Activated naive CD4-positive, alpha-beta T cell treated with anti-CD3 and anti-CD28 coated beads, Interleukin-2, amount 10 ng/mL, durations not matched to agents 7 days and 5 days (primary cell): ENCODE data around the gene AUH.

Source experiments
- CTCF ChIA-PET: fragments of 350-600 bp; sonication (Branson Sonifier 250); formaldehyde crosslinking; loops from one replicate; lab custom pipeline; 2021; ENCODE audit warnings: antibody characterized with exemption; lab: Charles Lee
- DNase-seq: peaks from one replicate; pipeline ENCODE4 v3.0.0-alpha.2; 2020
- H3K27ac Mint-ChIP-seq: one replicate; pipeline ENCODE4 v1.8.0; 2021; ENCODE audit warnings: mild to moderate bottlenecking, moderate library complexity, mixed read lengths
- H3K27me3 Mint-ChIP-seq: one replicate; pipeline ENCODE4 v1.8.0; 2021; ENCODE audit warnings: mild to moderate bottlenecking, mixed read lengths
- H3K36me3 Mint-ChIP-seq: one replicate; pipeline ENCODE4 v1.8.0; 2021; ENCODE audit warnings: mixed read lengths
- H3K4me1 Mint-ChIP-seq: one replicate; pipeline ENCODE4 v1.8.0; 2021; ENCODE audit warnings: mixed read lengths
- H3K4me3 Mint-ChIP-seq: one replicate; pipeline ENCODE4 v1.8.0; 2021; ENCODE audit warnings: mild to moderate bottlenecking, moderate library complexity, mixed read lengths
- H3K9me3 Mint-ChIP-seq: one replicate; pipeline ENCODE4 v1.8.0; 2021; ENCODE audit warnings: mixed read lengths

The AUH gene

GRCh38 chr9:91361291-91362050 lies at the start of gene AUH:
AUH (minus strand) TSS chr9:91361918; CDS start chr9:91361889, 29 bp downstream.
- peak within 1 kb of the TSS; percentile 88 for H3K4me3 Mint-ChIP-seq
- peak; percentile 88 for DNase-seq
- peak within 1 kb of the TSS; percentile 95 for H3K27ac Mint-ChIP-seq
- CTCF ChIA-PET, result interaction anchor here (0.8 to 1.2 kb wide), 4 partner anchors 35 to 272 kb away, joined by 3 to 4 read pairs (median 4); no protein-coding TSS in a partner anchor
- peaks cover 44% of the 10 kb centered on the region for H3K4me1 Mint-ChIP-seq
- peaks cover 4% of the 10 kb centered on the region for H3K9me3 Mint-ChIP-seq
- peaks cover 14% of the 10 kb centered on the region for H3K36me3 Mint-ChIP-seq
- peaks cover 4% of the 10 kb centered on the region for H3K27me3 Mint-ChIP-seq

GRCh38 chr9:91411096-91411771 lies 49.5 kb upstream of the AUH start:
- Mint-ChIP-seq H3K36me3 (peaks cover 47% of the 10 kb centered on the region), H3K4me1 (peaks cover 38% of the 10 kb centered on the region), H3K4me3 (no peak overlapping the region), H3K27me3 (no peaks in the 10 kb centered on the region), H3K9me3 (no peaks in the 10 kb centered on the region), H3K27ac (no peak overlapping the region)
- no peak for DNase-seq
- CTCF ChIA-PET, result interaction anchor here (0.5 to 1.5 kb wide), 4 partner anchors 10 to 261 kb away, joined by 3 to 4 read pairs (median 3); no protein-coding TSS in a partner anchor

DNA sequence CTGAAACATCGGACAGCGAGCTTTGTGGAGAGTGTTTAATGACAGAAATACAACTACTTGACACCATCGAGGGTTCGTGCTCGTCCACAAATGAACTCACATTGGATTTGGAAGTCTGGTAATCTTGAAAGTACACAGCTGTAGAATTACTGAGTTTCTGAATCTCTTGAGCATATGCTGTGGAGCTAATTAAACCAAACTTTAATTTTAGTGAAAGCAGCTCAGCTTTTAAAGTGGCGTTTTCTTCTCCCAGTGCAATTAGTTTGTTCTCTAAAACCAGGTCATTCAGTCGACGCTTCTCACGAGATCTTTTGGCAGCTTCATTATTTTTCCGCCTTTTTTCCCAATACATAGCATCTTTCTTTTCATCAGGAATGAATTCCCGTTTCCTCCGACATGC lies 48.4 kb upstream of the AUH start:
- Mint-ChIP-seq H3K9me3 (no peaks in the 10 kb centered on the region), H3K27me3 (no peaks in the 10 kb centered on the region), H3K4me3 (no peak overlapping the region), H3K36me3 (peaks cover 48% of the 10 kb centered on the region), H3K4me1 (peaks cover 29% of the 10 kb centered on the region), H3K27ac (no peak overlapping the region)
- no peak for DNase-seq
- CTCF ChIA-PET, result interaction anchor here (0.6 kb wide), 1 partner anchor 247 kb away, joined by 3 read pairs; no protein-coding TSS in a partner anchor

GRCh38 chr9:91408475-91408874 lies 46.8 kb upstream of the AUH start:
- Mint-ChIP-seq H3K27ac (no peak overlapping the region), H3K9me3 (no peaks in the 10 kb centered on the region), H3K4me3 (no peak overlapping the region), H3K36me3 (peaks cover 45% of the 10 kb centered on the region), H3K27me3 (peaks cover 5% of the 10 kb centered on the region), H3K4me1 (peaks cover 30% of the 10 kb centered on the region)
- DNase-seq, result no peak
- CTCF ChIA-PET, result no interaction called here

- H3K4me1 Mint-ChIP-seq, result peaks cover 30% of the 10 kb centered on the region
- H3K9me3 Mint-ChIP-seq, result no peaks in the 10 kb centered on the region
- CTCF ChIA-PET, result interaction anchor here (0.6 kb wide), 1 partner anchor 9 kb away, joined by 3 read pairs; no protein-coding TSS in a partner anchor
- H3K27ac Mint-ChIP-seq, result no peak overlapping the region
- H3K36me3 Mint-ChIP-seq, result peaks cover 42% of the 10 kb centered on the region
- H3K4me3 Mint-ChIP-seq, result no peak overlapping the region
- H3K27me3 Mint-ChIP-seq, result peaks cover 11% of the 10 kb centered on the region
- DNase-seq, result no peak
Observed at GRCh38 chr9:91407580-91408318, 46.0 kb upstream of the AUH start.

- no peak for DNase-seq
- peaks cover 34% of the 10 kb centered on the region for H3K36me3 Mint-ChIP-seq
- no peak overlapping the region for H3K4me3 Mint-ChIP-seq
- no peaks in the 10 kb centered on the region for H3K9me3 Mint-ChIP-seq
- H3K4me1 Mint-ChIP-seq, result peaks cover 14% of the 10 kb centered on the region
- no peak overlapping the region for H3K27ac Mint-ChIP-seq
- peaks cover 20% of the 10 kb centered on the region for H3K27me3 Mint-ChIP-seq
- CTCF ChIA-PET, result no interaction called here
Observed at GRCh38 chr9:91405343-91406077, 43.8 kb upstream of the AUH start.

GRCh38 chr9:91403665-91404543 lies 42.2 kb upstream of the AUH start:
- CTCF ChIA-PET, result no interaction called here
- no peaks in the 10 kb centered on the region for H3K9me3 Mint-ChIP-seq

GRCh38 chr9:91398926-91399325 lies 37.2 kb upstream of the AUH start:
- H3K27ac Mint-ChIP-seq, result no peak overlapping the region
- H3K4me3 Mint-ChIP-seq, result no peak overlapping the region
- no peaks in the 10 kb centered on the region for H3K36me3 Mint-ChIP-seq
- H3K4me1 Mint-ChIP-seq, result peaks cover 28% of the 10 kb centered on the region
- H3K9me3 Mint-ChIP-seq, result no peaks in the 10 kb centered on the region
- CTCF ChIA-PET, result interaction anchor here (0.6 kb wide), 1 partner anchor 9 kb away, joined by 3 read pairs; no protein-coding TSS in a partner anchor
- peaks cover 25% of the 10 kb centered on the region for H3K27me3 Mint-ChIP-seq
- DNase-seq, result no peak

More at GRCh38 chr9:91403665-91404543, 42.2 kb upstream of the AUH start:
- peaks cover 18% of the 10 kb centered on the region for H3K36me3 Mint-ChIP-seq
- H3K4me3 Mint-ChIP-seq, result no peak overlapping the region
- H3K27me3 Mint-ChIP-seq, result peaks cover 23% of the 10 kb centered on the region
- H3K4me1 Mint-ChIP-seq, result peaks cover 11% of the 10 kb centered on the region
- DNase-seq, result no peak
- no peak overlapping the region for H3K27ac Mint-ChIP-seq

DNA sequence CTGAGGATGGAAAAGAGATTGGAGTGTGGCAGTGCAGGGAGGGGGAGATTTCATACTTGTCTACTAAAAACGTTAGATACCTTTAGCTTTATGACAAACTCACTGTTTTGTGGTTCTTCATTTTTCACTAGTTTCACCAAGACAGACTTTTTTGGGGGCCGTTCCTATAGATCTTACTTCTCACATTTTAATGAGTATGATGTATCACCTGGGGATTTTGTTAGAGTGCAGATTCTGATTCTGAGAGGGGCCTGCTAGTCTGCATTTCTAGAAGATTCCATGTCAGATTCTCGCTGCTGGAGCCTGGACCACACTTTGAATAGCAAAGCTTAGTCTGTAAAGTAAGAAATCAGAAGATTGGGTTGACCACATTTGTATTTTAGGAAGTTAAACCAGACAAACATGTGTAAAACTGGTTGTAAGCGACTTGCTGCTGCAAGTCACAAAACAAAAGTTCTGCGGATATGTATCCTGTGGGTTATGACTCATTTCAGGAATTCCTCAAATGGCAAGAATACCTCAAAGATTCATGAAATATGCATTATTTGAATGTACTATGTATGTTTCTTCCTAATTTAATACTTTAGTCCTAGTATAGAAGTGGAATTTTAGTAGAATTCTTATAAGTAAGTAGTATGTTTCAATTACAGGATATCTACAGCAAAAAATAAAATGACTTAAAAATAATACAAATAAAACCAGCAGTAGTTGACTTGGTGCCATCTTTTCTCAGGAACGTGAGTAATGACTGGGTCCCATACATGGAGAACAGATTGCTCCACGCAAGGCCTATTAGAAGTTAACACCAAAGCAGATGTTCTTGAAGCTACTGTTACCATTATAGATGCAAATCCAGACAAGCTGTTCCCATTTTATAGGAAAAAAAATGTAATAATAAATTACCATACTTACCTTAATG lies 34.1 kb upstream of the AUH start:
- Mint-ChIP-seq H3K4me3 (no peak overlapping the region), H3K27me3 (peaks cover 10% of the 10 kb centered on the region), H3K27ac (peak overlapping the region; percentile 77), H3K9me3 (no peaks in the 10 kb centered on the region), H3K36me3 (no peaks in the 10 kb centered on the region), H3K4me1 (peaks cover 19% of the 10 kb centered on the region)
- no peak for DNase-seq
- CTCF ChIA-PET, result interaction anchor here (1.0 to 1.9 kb wide), 2 partner anchors 30 to 35 kb away, joined by 3 to 4 read pairs; no protein-coding TSS in a partner anchor

DNA sequence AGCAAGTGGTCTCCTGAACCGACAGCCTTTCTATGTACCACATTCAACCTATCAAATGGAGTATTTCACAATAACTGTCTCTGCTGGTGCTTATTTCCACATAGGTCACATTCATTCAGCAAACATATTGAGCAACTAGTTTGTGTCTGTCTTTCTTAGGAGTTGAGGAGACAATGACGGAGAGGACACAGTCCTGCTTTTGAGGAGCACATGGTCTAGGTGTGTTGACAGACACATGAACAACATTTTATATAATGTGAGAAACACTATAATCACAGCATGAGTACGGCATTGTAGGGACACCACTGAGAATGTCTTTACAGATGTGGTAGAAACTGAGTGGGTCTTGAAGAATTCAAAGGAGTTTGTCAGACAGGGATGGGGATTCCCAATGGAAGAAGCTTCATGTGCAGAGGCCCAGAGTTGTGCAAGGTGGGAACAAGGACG lies 33.4 kb upstream of the AUH start:
- Mint-ChIP-seq H3K4me1 (peaks cover 19% of the 10 kb centered on the region), H3K9me3 (no peaks in the 10 kb centered on the region), H3K27me3 (peaks cover 10% of the 10 kb centered on the region), H3K27ac (peak overlapping the region; percentile 77), H3K36me3 (no peaks in the 10 kb centered on the region), H3K4me3 (no peak overlapping the region)
- CTCF ChIA-PET, result interaction anchor here (1.9 kb wide), 1 partner anchor 34 kb away, joined by 4 read pairs; no protein-coding TSS in a partner anchor
- no peak for DNase-seq

- CTCF ChIA-PET, result no interaction called here
- H3K4me3 Mint-ChIP-seq, result no peak overlapping the region
- no peaks in the 10 kb centered on the region for H3K9me3 Mint-ChIP-seq
- H3K4me1 Mint-ChIP-seq, result peaks cover 19% of the 10 kb centered on the region
- DNase-seq, result no peak
- peaks cover 6% of the 10 kb centered on the region for H3K27me3 Mint-ChIP-seq
- H3K27ac Mint-ChIP-seq, result no peak overlapping the region
- no peaks in the 10 kb centered on the region for H3K36me3 Mint-ChIP-seq
Observed at GRCh38 chr9:91393826-91394225, 32.1 kb upstream of the AUH start.

- DNase-seq, result no peak
- CTCF ChIA-PET, result no interaction called here
- Mint-ChIP-seq H3K4me1 (peaks cover 19% of the 10 kb centered on the region), H3K4me3 (no peak overlapping the region), H3K9me3 (no peaks in the 10 kb centered on the region), H3K27me3 (no peaks in the 10 kb centered on the region), H3K27ac (no peak overlapping the region), H3K36me3 (no peaks in the 10 kb centered on the region)
Observed at GRCh38 chr9:91392435-91392834, 30.7 kb upstream of the AUH start.
